ENCODE results near the gene AIFM1.

GRCh38 chrX:130095249-130096030, 70.2 kb downstream of the AIFM1 start:
- TF ChIP-seq CTCF (IDR thresholded peaks at IDR 0.05) = no peak
- TF ChIP-seq POLR2A (IDR thresholded peaks at IDR 0.05) = no peak
